Mesendoderm (in vitro differentiated cells): Measurements from ENCODE around the gene DYSF.

ENCODE experiments used
- DNase-seq: peaks from one replicate; pipeline ENCODE4 v3.0.0; 2013
- H2AK5ac ChIP-seq: 2 replicates; pipeline ENCODE4 v1.6.1; 2013; ENCODE audit warnings: low read length, inconsistent platforms
- H2BK120ac ChIP-seq: 2 replicates; pipeline ENCODE4 v1.6.1; 2013; ENCODE audit warnings: low read depth, mild to moderate bottlenecking, low read length, moderate library complexity, mixed read lengths
- H2BK15ac ChIP-seq: replicated peaks from 2 replicates; pipeline ENCODE4 v1.6.1; 2013; ENCODE audit warnings: low read depth, mild to moderate bottlenecking, moderate library complexity
- H2BK5ac ChIP-seq: 2 replicates; pipeline ENCODE4 v1.6.1; 2013; ENCODE audit warnings: low read length, inconsistent platforms
- H3K18ac ChIP-seq: 2 replicates; pipeline ENCODE4 v1.6.1; 2013; ENCODE audit warnings: mild to moderate bottlenecking, low read length, mixed read lengths
- H3K23ac ChIP-seq: one replicate; pipeline ENCODE4 v1.6.1; 2013; ENCODE audit warnings: low read length
- H3K27ac ChIP-seq: 2 replicates; pipeline ENCODE4 v1.5.1; 2013; ENCODE audit warnings: low read depth, mild to moderate bottlenecking, inconsistent platforms, low read length, moderate library complexity
- H3K27me3 ChIP-seq: 2 replicates; pipeline ENCODE4 v1.6.1; 2013; ENCODE audit warnings: low read length, control low read depth, mild to moderate bottlenecking, inconsistent platforms; ENCODE audit not compliant: insufficient read depth, poor library complexity
- H3K36me3 ChIP-seq: 2 replicates; pipeline ENCODE4 v1.6.1; 2013; ENCODE audit warnings: low read length, inconsistent platforms; ENCODE audit not compliant: control insufficient read depth, insufficient read depth
- H3K4ac ChIP-seq: one replicate; pipeline ENCODE4 v1.6.1; 2013; ENCODE audit warnings: low read depth, mild to moderate bottlenecking, low read length, moderate library complexity
- H3K4me1 ChIP-seq: 2 replicates; pipeline ENCODE4 v1.6.1; 2013; ENCODE audit warnings: low read depth, low read length, inconsistent platforms; ENCODE audit not compliant: control insufficient read depth
- H3K4me2 ChIP-seq: 2 replicates; pipeline ENCODE4 v1.6.1; 2013; ENCODE audit warnings: low read length
- H3K4me3 ChIP-seq: 2 replicates; pipeline ENCODE4 v1.5.1; 2013; ENCODE audit warnings: mild to moderate bottlenecking, low read length
- H3K56ac ChIP-seq: one replicate; pipeline ENCODE4 v1.6.1; 2013; ENCODE audit warnings: low read length
- H3K79me1 ChIP-seq: 2 replicates; pipeline ENCODE4 v1.6.1; 2013; ENCODE audit warnings: low read length, inconsistent platforms
- H3K79me2 ChIP-seq: 2 replicates; pipeline ENCODE4 v1.6.1; 2013; ENCODE audit warnings: mild to moderate bottlenecking, low read length; ENCODE audit not compliant: control insufficient read depth, insufficient read depth
- H3K9ac ChIP-seq: 2 replicates; pipeline ENCODE4 v1.6.1; 2013; ENCODE audit warnings: low read length, inconsistent platforms
- H4K5ac ChIP-seq: one replicate; pipeline ENCODE4 v1.6.1; 2013; ENCODE audit warnings: low read length
- H4K8ac ChIP-seq: one replicate; pipeline ENCODE4 v1.6.1; 2013; ENCODE audit warnings: low read depth, mild to moderate bottlenecking, control low read depth, low read length, moderate library complexity
- WGBS: extraction: QIAGEN DNeasy Blood & Tissue Kit; methylation state at CpG from one replicate; pipeline ENCODE4 v1.1.7; 2013; ENCODE audit warnings: low lambda C conversion rate, missing lambda C conversion rate; ENCODE audit not compliant: insufficient coverage; ENCODE audit errors: extremely low coverage; 5-methylcytosine and 5-hydroxymethylcytosine counted together

The DYSF gene

DNA sequence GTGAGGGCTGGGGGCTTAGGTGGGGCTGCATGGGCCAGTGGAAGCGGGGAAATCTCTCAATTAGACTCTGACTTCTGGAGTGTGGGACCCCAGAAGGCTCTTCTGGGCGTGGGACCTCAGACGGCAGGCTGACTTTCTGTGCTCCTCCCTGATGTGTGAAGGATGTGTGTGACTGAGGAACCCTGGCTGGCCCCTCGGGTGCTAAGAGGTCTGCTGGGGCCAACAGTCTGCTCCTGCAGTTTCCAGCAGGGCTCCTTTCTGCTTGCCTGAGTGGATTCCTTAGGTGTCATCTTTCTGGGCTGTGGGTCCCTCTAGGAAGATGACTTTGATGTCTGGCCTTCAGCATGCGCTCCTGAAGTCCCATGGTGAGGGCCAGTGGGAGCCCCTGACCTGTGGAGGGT, 167.5 kb downstream of the DYSF start:
- no peak overlapping the region for H3K9ac ChIP-seq
- no peak overlapping the region for H3K27ac ChIP-seq
- no peak overlapping the region for H3K56ac ChIP-seq
- no peaks in the 10 kb centered on the region for H3K79me2 ChIP-seq
- no peak overlapping the region for H4K8ac ChIP-seq
- no peak overlapping the region for H3K4me2 ChIP-seq
- no peak overlapping the region for H3K23ac ChIP-seq
- H3K4me3 ChIP-seq, result no peak overlapping the region
- no peak overlapping the region for H3K18ac ChIP-seq
- H3K36me3 ChIP-seq, result no peaks in the 10 kb centered on the region
- no peaks in the 10 kb centered on the region for H3K4me1 ChIP-seq
- DNase-seq, result no peak
- H2BK15ac ChIP-seq, result no peak overlapping the region
- H2BK120ac ChIP-seq, result no peak overlapping the region
- no peak overlapping the region for H2BK5ac ChIP-seq
- H3K27me3 ChIP-seq, result no peaks in the 10 kb centered on the region
- no peaks in the 10 kb centered on the region for H3K79me1 ChIP-seq
- no peak overlapping the region for H2AK5ac ChIP-seq
- no CpG with 5 or more reads among the region's 5 CpGs for WGBS
- no peak overlapping the region for H3K4ac ChIP-seq
- no peak overlapping the region for H4K5ac ChIP-seq

DNA sequence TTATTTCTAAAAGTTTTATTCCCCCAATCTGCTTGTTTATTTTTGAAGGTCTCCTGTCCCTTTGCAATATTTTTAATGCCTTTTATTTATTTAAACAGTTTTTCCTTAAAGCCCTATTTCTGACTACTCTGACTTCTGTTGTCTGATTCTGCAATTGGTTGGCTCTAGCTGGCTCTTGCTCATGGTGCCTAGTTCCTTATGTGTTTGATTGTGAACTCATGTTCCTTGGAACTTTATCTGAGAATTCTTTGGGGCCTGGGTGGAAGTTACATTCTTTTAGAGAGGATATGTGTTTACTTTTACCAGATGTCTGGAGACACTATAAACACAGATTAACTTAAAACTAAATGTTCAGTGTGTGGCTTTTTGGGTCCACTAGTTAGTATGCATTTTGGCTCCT, 175.9 kb downstream of the DYSF start:
- no peak overlapping the region for H3K4me2 ChIP-seq
- H3K4me1 ChIP-seq, result peaks cover 5% of the 10 kb centered on the region
- no peaks in the 10 kb centered on the region for H3K27me3 ChIP-seq
- H3K9ac ChIP-seq, result no peak overlapping the region
- H3K4ac ChIP-seq, result no peak overlapping the region
- no peak overlapping the region for H2BK5ac ChIP-seq
- no peaks in the 10 kb centered on the region for H3K36me3 ChIP-seq
- H3K4me3 ChIP-seq, result no peak overlapping the region
- H3K27ac ChIP-seq, result no peak overlapping the region
- no peak overlapping the region for H4K8ac ChIP-seq
- H3K79me2 ChIP-seq, result no peaks in the 10 kb centered on the region
- no peak overlapping the region for H2AK5ac ChIP-seq
- no peak overlapping the region for H3K18ac ChIP-seq
- H2BK15ac ChIP-seq, result no peak overlapping the region
- no peak overlapping the region for H3K23ac ChIP-seq
- H3K79me1 ChIP-seq, result no peaks in the 10 kb centered on the region
- H3K56ac ChIP-seq, result no peak overlapping the region
- H2BK120ac ChIP-seq, result no peak overlapping the region
- DNase-seq, result no peak
- H4K5ac ChIP-seq, result no peak overlapping the region

DNA sequence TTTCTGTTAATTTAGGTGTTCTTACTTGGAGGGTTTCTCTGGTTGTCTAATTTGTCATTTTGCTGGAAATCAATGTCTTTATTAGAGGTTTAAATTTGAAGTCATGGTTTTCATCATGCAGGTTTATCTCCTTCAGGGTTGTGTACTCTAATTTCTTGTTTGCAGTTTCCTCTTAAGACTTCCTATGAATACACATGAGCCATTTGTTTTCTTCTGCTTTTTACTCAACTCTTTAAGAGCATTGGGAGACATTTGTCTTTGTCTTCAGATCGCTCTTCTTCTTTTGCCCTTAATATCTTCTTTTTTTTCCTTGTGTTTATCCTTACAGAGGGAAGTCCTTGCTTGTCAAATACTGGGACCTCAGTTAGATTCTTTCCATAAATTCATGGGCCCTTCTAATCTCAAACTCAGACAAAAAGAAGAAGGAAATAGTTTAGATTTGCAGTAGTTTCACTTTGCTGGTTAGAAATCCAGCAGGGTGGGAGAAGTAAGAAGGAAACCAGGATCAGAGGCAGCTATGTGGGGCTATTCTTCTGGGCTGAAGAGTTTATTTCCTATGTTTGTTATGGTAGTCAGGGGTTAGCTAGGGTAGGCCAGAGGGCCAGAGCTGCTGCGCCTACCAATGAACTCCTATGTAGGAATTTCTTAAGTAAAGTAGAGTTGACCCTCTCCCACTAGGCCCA, 176.6 kb downstream of the DYSF start:
- H2BK15ac ChIP-seq, result no peak overlapping the region
- no peak overlapping the region for H4K5ac ChIP-seq
- no peaks in the 10 kb centered on the region for H3K79me2 ChIP-seq
- no peaks in the 10 kb centered on the region for H3K36me3 ChIP-seq
- no peak overlapping the region for H4K8ac ChIP-seq
- no peak overlapping the region for H3K18ac ChIP-seq
- no peaks in the 10 kb centered on the region for H3K79me1 ChIP-seq
- no peak overlapping the region for H3K9ac ChIP-seq
- DNase-seq, result no peak
- H3K27me3 ChIP-seq, result no peaks in the 10 kb centered on the region
- H2BK120ac ChIP-seq, result no peak overlapping the region
- no peak overlapping the region for H3K56ac ChIP-seq
- H3K4ac ChIP-seq, result no peak overlapping the region
- no peak overlapping the region for H3K23ac ChIP-seq
- no peak overlapping the region for H3K4me3 ChIP-seq
- no peak overlapping the region for H3K27ac ChIP-seq
- peaks cover 5% of the 10 kb centered on the region for H3K4me1 ChIP-seq
- H2AK5ac ChIP-seq, result no peak overlapping the region
- WGBS, result no CpG with 5 or more reads among the region's 2 CpGs
- no peak overlapping the region for H2BK5ac ChIP-seq
- no peak overlapping the region for H3K4me2 ChIP-seq

- Histone ChIP-seq H3K27ac (no peak overlapping the region), H4K8ac (no peak overlapping the region), H3K23ac (no peak overlapping the region), H3K27me3 (no peaks in the 10 kb centered on the region), H2BK15ac (no peak overlapping the region), H3K18ac (no peak overlapping the region), H3K79me1 (no peaks in the 10 kb centered on the region), H4K5ac (no peak overlapping the region), H3K4me2 (no peak overlapping the region), H3K79me2 (no peaks in the 10 kb centered on the region), H3K4me3 (no peak overlapping the region), H3K4ac (no peak overlapping the region), H3K4me1 (peaks cover 5% of the 10 kb centered on the region), H3K9ac (no peak overlapping the region), H3K36me3 (no peaks in the 10 kb centered on the region), H3K56ac (no peak overlapping the region), H2BK120ac (no peak overlapping the region), H2BK5ac (no peak overlapping the region), H2AK5ac (no peak overlapping the region)
- DNase-seq, result no peak
- WGBS, result no CpG with 5 or more reads among the region's 2 CpGs
These were observed 177.3 kb downstream of the DYSF start for GRCh38 chr2:71630454-71631328.

DNA sequence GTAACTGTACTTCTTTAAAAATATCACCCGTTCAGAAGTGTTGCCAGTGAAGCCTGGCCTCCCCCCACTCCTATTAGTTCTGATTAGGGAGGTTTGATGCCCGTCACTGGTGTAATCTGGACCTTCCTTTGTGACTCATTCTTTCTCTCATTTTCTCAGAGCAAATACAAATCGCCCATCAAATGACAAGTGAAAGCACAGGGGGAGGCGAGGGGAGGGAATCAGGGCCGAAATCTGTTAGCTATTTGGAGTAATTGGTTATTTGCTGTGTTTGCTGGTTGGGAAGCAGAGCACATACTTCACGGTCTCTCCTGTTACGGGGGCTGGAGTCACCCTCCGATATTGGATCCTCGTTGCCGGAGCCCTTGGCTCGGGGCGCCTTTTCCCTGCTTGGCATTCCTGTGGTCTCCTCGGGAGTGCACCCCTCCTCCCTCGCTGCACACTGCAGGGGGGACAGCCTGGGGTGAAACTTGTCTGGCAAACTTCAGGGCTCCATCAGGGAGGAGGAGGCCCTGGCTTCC, 178.1 kb downstream of the DYSF start:
- no peak overlapping the region for H3K4me3 ChIP-seq
- H3K27ac ChIP-seq, result no peak overlapping the region
- no peak overlapping the region for H2BK15ac ChIP-seq
- no peak overlapping the region for H3K9ac ChIP-seq
- no peak overlapping the region for H2BK5ac ChIP-seq
- H3K18ac ChIP-seq, result no peak overlapping the region
- no peak for DNase-seq
- H2BK120ac ChIP-seq, result no peak overlapping the region
- H3K56ac ChIP-seq, result no peak overlapping the region
- H3K79me1 ChIP-seq, result no peaks in the 10 kb centered on the region
- no peak overlapping the region for H4K8ac ChIP-seq
- H3K4me2 ChIP-seq, result no peak overlapping the region
- H3K4me1 ChIP-seq, result peaks cover 5% of the 10 kb centered on the region
- whole genome bisulfite sequencing, result no CpG with 5 or more reads among the region's 14 CpGs
- H3K79me2 ChIP-seq, result no peaks in the 10 kb centered on the region
- H3K4ac ChIP-seq, result no peak overlapping the region
- no peak overlapping the region for H2AK5ac ChIP-seq
- H3K23ac ChIP-seq, result no peak overlapping the region
- no peaks in the 10 kb centered on the region for H3K36me3 ChIP-seq
- H4K5ac ChIP-seq, result no peak overlapping the region
- no peaks in the 10 kb centered on the region for H3K27me3 ChIP-seq
